H1 (cell line): ENCODE measurements around the gene DISC1.

Experiments used
- EZH2 ChIP-seq: fragments of 200-600 bp; sonication (generic); IDR thresholded peaks from 2 replicates; pipeline ENCODE4 v1.7.1; 2012; ENCODE audit warnings: low read depth, mild to moderate bottlenecking, moderate library complexity, low read length, inconsistent platforms; ENCODE audit not compliant: severe bottlenecking
- YY1 ChIP-seq: IDR thresholded peaks from 2 replicates; pipeline ENCODE4 v1.6.1; 2011; ENCODE audit warnings: low read depth, mild to moderate bottlenecking, low read length

GRCh38 chr1:231973830-231974229, 347.2 kb downstream of the DISC1 start:
- TF ChIP-seq EZH2: no peak
- no peak for TF ChIP-seq YY1
